T-helper 1 cell treated with Interleukin-12 subunit alpha and Interleukin-12 subunit beta and Interleukin-4 antibody, amounts not matched to agents 30 ng/mL and 1 ng/mL, for 36 hours (primary cell): ENCODE measurements around the gene R3HDM4. TPM values are rescaled to one million over a fixed set of nuclear protein-coding genes. Genes with fewer than 3 reads are reported as not detected.

ENCODE experiments used
- intact Hi-C: fragments of 100-400 bp; cut with micrococcal nuclease; formaldehyde crosslinking; loops from one replicate; pipeline ENCODE4 v1.15.1; 2024
- total RNA-seq: library from RNA; stranded (reverse); gene quantifications from 2 replicates; pipeline ENCODE4 v1.2.3, GENCODE V29; 2022

The R3HDM4 gene
- total RNA-seq, 1 donor from 2014 or later = 122 TPM

- intact Hi-C loops = no loop called here
These were observed 34.9 kb upstream of the R3HDM4 start for GRCh38 chr19:947707-948539.

GRCh38 chr19:947090-947706 lies 34.2 kb upstream of the R3HDM4 start:
- intact Hi-C loops = no loop called here

GRCh38 chr19:945401-946252 lies 32.6 kb upstream of the R3HDM4 start:
- intact Hi-C loops = no loop called here

- intact Hi-C loops = no loop called here
These were observed 31.7 kb upstream of the R3HDM4 start for GRCh38 chr19:944663-945241.

DNA sequence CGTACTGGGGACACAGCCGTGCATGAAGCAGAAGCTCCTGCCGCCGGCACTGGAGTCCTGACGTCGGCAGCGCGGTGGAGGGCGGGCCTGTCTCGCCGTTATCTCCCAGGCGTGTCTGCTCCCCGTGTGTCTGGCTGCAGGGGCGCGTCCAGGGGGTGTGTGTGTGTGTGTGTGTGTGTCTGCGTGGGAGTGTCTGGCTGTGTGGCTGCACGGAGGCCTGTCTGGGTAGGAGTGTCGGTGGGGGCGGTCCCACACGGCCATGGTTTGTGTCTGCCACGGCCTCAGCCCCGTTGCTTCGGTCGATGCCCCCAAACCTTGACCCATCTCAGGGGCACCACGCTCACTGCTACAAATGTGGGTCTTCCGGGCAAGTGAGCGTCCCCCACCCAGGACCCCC lies 31.1 kb upstream of the R3HDM4 start:
- intact Hi-C loops = no loop called here

GRCh38 chr19:943551-944170 lies 30.6 kb upstream of the R3HDM4 start:
- intact Hi-C loops = no loop called here

DNA sequence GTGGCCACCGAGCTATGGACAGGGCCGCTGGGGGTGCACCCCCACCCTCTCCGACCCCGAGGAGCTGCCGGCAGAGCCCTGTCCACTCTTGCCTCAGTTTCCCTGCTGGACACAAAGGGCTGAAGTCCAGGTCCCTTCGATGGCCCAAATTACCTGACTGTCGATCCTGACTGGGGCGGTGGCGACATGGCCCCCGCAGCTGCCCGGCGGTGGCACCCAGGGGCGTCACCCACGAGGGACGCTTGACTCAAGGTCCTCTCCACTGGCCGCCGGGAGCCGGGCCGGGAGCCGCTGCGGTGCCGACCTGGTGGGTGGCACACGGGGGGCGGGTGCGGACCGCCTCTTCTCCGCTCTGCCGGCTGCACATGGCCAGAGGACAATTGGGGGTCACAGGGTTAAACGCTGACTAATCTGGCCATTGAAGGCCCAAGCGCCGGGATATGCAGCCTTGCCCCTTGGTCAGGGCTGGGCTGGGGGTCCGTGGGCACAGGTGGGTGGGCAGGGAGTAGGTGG lies 29.2 kb upstream of the R3HDM4 start:
- intact Hi-C loops = no loop called here

- intact Hi-C loops = no loop called here
These were observed 28.5 kb upstream of the R3HDM4 start for GRCh38 chr19:941292-942132.

DNA sequence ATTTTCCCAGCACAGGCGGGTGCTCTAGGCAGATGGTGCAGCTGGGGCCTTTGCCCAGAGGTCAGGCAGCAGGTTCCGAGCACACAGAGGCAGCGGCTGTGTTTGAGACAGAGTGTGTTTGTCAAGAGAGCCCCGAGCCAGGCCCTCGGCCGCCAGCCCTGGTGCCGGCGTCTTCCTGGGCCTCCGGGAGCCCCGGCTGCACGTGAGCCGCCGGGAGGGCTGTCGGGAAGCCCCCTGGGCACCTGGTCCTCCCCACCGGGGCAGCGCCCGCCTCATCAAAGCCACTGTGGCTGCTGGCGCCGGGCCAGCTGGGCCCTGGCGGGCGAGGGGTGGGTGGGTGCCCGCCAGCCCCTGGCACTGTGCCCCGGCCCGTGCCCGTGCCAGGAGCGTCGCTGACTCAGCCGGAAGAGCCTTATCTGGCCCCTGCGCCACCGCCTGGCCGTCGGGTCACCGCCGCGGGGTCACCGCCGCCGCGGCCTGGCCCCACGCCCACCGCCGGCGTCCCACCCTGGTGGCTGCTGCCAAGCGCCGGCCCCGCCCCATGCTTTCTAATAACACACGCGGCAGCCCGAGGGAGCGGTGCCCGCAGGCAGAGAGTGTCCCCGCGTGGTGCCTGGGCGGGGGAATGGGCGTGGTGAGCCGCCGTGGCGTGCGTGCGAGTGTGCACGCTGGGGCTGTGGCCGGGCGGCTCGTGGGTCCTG lies 27.7 kb upstream of the R3HDM4 start:
- intact Hi-C loops = no loop called here

- intact Hi-C loops = no loop called here
These were observed 26.9 kb upstream of the R3HDM4 start for GRCh38 chr19:939922-940321.

DNA sequence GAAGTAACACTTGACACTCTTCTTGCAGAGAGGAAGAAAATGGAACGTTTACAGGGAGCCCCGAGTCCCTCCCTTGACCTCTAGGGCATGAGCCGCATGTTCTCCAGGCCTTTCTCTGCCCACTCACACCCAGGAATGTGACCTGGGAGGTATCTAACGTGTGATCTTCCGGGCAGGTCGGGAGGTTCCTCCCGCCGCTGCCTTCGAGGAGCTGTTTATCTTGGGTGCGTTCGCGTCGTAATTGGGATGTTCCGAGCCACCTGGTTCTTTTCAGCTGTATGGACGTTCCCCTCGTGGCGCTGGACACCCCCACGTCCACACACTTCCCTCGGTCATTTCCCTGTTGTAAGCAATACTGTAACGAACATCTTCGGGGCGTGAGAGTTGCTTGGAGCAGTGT lies 26.4 kb upstream of the R3HDM4 start:
- intact Hi-C loops = no loop called here

- intact Hi-C loops = no loop called here
These were observed 25.4 kb upstream of the R3HDM4 start for GRCh38 chr19:938233-938923.

GRCh38 chr19:937259-937694 lies 24.3 kb upstream of the R3HDM4 start:
- intact Hi-C loops = no loop called here

DNA sequence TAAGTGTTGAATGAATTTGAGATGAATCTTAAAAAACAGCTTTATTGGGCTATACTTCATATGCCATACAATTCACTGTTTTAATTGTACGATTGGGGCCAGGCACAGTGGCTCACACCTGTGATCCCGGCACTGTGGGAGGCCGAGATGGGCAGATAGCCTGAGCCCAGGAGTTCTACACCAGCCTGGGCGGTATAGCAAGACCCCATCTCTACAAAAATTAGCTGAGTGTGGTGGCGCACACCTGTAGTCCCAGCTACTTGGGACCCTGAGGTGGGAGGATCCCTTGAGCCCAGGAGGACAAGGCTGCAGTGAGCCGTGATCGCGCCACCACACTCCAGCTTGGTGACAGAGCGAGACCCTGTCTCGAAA lies 23.1 kb upstream of the R3HDM4 start:
- intact Hi-C loops = no loop called here

- intact Hi-C loops = no loop called here
These were observed 22.0 kb upstream of the R3HDM4 start for GRCh38 chr19:934865-935479.

- intact Hi-C loops = no loop called here
These were observed 21.3 kb upstream of the R3HDM4 start for GRCh38 chr19:934197-934840.

- intact Hi-C loops = no loop called here
These were observed 20.5 kb upstream of the R3HDM4 start for GRCh38 chr19:933553-933882.
